Stimulated activated CD4-positive, alpha-beta T cell treated with anti-CD3 and anti-CD28 coated beads, Interleukin-12 subunit alpha, Interleukin-12 subunit beta, amount 100 ng/mL, for 24 hours (primary cell): Measurements from ENCODE around the gene ARHGAP18.

Experiments
- DNase-seq, 2 experiments: peaks; one replicate each; pipeline ENCODE4 v3.0.0-alpha.2; 2020; ENCODE audit warnings: low read depth in 2 of 2

ARHGAP18 gene

DNA sequence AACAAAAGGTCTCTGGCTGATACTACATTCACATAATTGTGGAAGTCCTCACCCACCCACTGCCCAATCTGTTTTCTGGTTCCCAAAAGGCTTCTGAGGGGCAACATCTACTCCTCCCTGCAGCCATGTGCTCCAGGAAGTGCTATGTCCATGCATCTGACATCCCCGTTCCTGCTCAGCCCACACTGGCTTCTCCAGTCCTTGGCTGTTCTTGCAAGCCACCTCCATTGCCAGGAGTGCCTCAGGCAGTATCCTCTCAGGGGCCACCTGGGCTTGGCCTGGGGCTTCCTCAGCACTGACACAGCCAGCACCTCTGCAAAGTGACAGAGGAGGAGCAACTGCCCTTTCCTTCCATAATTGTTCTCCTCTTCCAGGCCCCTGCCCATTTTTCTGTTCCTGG lies 18.3 kb downstream of the ARHGAP18 start:
- DNase-seq, result no peak

DNA sequence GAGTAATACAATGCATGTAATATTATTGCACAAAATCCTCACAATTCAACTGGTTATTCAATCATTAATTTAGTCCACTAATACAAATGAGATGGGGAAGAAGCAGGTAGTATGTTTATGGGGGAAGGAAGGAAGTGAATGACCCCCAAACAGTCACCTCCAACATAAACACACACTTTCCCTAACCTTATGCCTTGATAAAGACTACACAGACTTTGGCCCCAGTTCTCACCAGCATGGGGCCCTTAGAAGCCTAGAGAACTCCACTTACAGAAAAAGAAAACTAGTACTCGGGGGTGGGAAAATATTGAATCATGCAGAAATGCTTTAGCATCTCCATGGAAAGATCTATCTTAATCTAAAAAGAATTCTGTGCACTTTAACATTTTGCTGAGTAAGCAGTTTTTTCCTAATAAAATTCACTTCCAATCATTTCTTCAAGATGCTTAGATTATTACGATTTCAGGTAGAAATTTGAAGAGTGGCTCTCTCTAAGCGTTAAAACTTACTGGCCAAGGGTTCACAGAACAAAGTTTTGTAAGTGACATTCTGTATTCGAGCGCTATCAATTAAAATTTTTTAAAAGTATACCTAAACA lies 18.8 kb downstream of the ARHGAP18 start:
- no peak for DNase-seq

DNA sequence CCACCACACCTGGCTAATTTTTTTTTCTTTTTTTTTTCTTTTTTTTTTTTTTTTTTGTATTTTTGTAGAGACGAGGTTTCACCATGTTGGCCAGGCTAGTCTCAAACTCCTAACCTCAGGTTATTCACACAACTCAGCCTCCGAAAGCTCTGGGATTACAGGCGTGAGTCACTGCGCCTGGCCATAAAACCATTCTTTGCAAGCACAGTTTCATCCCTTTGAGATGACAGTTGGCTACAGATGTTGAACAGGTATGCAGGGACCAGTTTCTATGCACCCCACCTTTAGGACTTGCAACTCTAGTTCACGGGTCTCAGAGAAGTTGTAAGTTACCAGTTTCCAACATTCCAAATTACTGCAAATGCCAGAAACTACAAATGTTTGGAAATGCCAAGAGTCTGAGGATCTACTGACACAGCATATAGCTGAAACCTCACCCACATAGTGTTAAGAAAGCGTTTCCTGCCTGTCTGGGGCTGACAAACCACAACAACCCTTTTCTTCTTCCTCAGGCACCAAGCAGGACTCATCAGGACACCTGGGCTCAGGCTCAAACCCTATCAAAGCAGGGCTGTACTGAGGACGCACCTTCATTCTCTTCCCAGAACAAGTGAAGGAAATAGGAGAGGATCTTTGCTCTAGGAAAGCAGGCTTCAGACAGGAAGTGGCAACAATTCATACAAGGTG lies 22.9 kb downstream of the ARHGAP18 start:
- peak in 1 of 2 experiments; percentile 15 for DNase-seq

DNA sequence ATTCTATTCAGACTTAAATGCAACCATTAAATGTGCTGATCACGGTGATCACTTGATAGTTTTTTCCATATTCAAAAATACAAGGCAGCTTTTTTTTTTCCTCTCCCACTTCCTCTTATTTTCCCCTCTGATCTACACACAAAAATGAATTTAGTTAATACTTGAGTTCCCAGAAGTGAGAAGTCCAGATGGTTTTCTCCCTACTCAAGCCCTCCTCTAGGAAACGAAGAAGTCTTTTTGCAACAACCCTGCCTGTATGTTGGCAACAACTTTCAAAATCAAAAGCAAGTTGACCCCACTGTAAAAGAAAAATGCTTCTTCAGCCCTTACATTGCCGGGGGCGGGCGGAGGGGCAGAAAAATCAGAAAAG lies 24.3 kb downstream of the ARHGAP18 start:
- DNase-seq, result no peak

DNA sequence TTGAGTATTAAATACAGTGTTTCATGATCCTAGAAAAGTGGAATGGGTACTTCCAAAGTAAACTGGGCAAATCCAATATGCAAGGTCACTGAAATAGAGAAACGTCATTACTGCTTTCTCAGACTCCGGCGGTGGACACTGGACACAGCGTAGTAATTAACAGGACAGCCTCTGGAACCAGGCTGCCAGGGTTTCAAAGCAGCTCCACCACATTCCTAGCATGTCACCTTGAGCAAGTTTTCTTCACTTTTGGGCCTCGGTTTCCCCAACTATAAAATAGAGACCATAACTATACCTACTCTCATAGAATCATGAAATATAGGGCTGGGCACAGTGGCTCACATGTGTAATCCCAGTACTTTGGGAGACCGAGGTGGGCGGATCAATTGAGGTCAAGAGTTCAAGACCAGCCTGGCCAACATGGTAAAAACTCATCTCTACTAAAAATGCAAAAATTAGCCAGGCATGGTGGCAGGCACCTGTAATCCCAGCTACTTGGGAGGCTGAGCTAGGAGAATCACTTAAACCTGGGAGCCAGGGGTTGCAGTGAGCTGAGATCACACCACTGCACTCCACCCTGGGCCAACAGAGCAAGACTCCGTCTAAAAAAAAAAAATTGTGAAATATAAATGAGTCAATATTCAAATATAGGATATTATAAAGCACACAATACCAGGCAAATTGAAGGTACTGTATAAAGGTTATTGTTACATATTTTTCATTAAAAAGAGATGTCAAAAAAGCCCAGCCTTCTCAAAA lies 24.9 kb downstream of the ARHGAP18 start:
- DNase-seq, result no peak

DNA sequence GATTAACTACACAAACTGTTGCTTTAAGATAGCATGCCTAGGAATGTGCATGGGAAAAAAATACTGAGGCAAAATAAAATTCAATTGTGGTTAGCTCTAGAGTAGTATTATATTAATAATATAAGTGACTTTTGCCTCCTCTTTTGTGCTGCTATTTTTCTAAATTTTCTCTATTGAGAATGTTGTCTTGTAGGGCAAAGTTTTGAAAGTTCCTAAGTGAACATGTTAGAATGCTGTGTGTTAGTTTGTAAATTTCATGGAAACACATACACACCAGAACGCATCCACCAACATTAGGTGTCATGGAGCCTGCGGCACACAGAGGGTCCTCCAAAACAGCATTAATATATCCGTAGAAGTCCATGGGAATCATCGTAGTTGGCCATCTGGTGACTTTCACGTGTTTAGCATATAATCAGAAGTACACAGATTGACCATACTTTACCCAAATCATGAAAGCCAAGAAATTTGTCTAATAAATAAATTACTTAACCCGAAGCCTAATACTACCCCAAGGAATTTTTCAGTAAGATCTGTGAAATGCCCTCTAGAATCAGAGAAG lies 25.6 kb downstream of the ARHGAP18 start:
- DNase-seq, result no peak

DNA sequence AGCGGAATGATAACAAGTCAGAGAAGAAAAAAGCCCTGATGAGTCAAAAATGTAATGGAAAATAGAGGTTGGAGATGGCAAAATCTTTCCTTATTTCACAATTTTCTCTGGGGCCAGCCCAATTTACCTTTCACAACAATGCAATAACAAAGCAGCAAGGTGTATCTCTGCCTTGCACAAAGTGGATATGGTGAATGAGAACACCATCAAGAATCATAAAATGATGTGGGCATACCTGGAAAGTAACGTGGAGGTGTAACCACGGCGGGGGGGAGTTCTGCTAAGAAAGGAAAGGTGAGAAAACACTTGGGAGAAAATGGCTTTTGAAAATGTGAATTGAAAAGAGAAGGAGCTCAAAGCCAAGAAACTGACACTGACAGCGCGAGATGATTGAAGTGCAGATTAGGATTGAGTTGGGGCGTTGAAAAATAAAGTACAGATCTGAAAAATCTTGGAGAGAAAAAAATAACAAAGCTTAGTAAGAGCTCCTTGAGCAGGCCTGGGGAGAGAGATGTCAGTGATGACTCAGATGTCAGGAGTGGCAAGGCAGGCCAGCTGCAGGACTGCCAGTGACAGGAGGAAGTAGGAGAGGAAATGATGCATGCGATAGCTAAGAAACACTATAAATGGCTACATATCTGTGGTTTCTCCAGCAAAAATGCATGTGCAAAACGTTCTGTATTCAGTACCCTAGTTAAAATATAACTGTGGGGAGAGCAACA lies 26.2 kb downstream of the ARHGAP18 start:
- DNase-seq, result peak; percentile 37 to 46

DNA sequence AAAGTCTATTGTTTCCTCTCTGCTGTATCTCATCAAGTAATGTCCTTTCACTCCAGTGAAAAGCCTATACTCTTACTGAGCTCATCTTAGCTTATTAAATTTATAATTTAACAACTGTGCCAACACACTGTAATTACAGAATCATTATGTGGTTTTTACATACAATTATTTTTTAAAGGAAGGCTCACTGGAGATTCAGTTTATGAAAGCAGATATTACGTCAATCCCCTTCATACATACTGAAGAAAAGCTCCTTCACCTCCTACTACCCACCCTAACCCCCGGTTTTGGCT lies 28.1 kb downstream of the ARHGAP18 start:
- no peak for DNase-seq

DNA sequence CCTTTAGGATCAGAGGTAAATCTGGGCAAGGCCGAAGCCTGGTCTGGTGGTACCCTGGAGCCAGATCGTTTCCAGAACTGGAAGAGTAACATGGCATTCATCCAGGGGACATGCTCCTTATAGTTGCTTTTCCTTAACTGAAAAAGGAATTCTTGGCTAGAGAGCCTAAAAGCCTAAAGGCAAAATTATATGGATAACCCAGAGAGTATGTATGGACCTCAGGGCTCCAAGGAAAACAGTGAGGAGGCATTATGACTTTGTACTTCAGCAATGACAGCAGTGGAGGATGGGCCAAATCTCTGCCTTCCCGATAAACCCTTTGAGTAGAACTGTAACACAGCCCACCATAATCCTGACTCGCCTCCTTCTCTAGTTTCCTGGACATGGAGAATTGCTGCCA lies 29.3 kb downstream of the ARHGAP18 start:
- no peak for DNase-seq

DNA sequence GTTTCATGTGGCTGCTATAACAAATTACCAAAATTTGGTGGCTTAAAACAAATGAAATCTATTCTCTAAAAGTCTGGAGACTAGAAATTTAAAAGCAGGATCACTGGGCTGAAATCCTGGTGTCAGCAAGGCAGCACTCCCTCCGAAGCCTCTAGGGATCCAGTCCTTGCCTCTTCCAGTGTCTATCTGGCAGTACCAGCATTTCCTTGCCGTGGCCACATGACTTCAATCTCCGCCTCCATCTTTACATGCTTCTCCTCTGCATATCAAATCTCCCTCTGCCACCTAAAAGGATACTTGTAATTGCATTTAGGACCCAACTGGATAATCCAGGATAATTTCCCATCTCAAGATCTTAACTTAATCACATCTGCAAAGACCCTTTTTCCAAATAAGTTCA lies 30.2 kb downstream of the ARHGAP18 start:
- DNase-seq, result no peak

DNA sequence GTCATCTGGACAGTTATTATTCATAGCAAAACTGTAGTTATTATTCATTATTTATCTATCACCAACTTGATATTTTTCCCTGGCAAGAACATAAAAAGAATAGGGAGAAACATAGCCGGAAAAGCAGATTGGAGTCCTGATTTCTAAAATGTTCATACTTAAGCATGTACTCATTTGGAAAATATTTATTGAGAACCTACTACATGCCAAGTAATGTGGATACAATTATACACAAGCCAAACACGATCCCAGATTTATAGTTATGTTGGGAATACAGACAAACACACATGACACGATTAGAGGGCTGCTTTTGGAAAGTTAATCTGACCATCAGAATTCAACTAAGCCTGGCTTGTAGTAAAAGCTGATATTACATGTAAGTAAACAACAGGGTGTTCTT lies 30.7 kb downstream of the ARHGAP18 start:
- DNase-seq, result no peak

DNA sequence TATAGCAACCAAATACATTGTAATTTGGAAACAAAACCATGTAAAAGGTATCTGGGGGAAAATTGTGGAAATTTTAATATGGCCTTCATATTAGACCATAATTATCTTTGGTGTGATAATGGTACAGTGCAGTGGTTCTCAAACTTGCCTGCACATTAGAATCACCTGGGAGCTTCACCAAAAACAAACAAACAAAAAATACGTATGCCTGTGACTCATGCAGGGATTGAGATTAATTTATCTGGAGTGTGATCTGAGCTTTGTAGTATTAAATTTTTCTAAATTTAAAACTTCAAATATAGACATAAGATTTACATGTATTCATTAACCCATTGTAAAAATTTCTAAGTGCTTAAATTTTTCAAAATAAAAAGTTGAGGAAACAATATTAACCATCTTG lies 31.5 kb downstream of the ARHGAP18 start:
- DNase-seq, result no peak

DNA sequence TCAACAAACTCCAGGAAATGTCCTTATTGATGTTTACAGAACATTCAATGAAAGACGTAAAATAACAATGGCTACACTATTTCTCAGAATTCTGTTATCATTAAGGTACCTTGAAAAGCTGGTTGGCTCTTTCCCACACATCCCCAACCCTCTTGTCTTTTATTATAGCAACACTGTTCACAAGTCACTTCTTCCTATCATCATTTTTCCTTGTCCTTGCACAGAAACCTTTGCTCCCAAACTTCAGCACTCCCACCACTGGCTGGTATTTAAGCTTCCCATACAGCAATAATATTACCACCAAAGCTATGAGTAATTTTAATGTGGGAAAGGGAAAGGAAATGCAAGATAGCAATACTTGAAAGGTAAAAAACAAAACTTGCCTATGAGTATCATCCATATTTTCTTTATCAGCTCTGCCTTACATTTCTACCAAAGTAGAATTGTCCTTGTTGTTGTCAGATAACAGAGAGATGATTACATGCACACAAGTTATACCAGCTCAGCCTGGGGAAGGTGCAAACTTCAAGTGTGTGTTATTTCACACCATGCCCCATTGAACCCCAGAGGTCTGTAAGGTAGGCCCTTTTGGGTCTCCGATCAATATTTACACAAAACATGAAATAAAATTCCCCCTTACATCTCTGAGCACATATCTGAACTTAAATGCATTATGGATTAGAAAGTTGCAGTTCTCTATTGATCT lies 32.2 kb downstream of the ARHGAP18 start:
- no peak for DNase-seq

DNA sequence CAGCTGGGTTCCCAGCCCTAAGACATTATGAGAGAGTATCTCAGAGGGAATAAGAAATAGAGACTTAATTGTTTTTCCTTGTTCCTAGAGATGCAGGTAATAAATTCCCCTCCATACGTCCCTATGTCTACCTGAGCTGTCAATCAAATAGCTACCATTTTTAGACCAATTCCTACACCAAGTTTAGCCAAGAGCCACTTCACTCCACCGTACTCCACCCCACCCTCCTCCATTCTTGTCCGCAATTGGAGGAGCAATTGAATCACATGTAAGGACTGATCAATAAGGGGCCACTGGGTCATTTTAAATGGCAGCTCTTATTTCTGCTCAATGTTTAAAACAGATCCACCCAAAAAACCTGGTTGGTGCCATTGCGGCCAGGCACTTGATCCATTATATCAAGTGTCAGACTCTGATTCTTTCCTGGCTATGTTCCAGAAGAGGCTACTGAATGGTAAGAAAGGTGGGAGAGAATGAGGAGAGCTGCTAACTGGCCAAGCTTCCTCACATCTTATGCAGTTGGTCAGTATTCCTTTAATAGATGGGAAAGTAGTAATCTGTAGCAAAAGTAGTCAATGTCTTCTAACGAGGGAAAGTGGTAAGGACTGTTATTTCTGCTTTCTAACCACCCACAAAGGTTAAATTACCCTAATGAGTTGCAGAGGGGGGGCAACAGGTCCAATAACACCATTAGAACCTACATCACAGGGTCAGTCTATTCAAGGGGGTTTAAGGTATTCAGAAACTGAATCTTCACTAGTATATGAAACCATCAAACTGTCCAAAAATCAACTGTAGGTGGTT lies 34.1 kb downstream of the ARHGAP18 start:
- no peak for DNase-seq

DNA sequence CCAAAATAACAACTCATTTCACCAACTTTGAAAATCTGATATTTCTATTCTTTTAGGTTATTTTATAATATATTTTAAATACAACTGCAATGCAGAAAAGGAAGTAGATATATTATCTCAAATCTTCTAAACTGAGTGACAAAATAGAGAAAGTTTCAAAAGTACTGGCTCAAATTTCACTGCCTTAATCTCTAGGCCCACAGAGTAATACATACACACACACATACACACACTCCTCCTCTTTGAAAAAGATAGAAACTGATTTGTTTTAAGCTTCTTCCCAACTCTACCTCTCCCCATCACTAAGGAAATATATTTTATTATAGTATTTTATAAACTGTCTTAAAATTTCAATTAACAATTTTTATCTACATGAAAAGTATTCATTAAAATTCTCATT lies 36.2 kb downstream of the ARHGAP18 start:
- no peak for DNase-seq

DNA sequence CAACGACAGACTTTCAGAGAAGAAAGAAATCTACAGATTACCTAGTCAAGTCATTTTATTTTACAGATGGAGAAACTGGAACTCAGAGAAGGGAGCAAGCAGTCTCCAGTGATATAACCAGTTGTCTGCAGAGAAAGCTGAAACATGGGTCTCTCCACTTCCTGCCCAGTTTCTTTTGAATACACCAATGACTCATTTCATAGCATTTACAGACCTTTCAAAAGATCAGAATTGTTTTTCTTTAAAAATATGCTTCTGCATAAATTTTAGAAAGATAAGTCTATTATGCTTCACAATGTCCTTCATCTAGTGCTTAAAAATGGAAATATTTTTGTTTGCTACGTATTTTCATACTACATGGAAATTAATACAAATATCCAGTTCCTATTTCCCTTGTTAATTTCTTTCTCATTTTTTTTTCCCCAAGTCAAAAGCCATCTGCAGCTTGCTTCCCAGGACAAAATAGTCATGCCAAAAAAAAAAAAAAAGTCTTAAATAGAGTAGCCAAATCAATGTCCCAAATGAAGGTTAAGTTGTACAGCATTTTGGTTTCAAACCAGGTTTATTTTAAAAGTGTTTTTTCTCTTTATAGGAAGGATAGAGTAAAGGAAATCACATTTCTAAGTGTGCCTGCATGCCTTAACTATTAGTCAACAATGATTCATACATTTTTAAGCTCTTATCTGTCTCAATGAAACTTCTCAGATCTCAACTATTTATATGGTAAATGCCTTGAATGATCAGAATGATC lies 36.9 kb downstream of the ARHGAP18 start:
- DNase-seq, result no peak

DNA sequence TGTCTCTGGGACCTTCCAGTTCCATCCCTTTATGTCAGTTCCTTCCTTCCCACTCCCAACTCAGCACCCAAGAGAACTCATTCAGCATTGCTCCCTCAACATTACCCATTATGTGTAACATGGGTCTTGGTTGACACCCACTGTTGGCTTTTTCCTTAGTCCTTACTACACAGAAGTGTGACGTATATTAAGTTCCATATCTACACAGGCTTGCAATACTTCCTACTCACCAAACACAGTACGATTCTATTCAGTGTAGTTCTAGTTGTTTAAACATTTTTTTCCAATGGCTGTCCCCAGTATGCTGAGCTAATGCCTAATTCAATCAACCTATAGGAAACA lies 37.7 kb downstream of the ARHGAP18 start:
- DNase-seq, result no peak

DNA sequence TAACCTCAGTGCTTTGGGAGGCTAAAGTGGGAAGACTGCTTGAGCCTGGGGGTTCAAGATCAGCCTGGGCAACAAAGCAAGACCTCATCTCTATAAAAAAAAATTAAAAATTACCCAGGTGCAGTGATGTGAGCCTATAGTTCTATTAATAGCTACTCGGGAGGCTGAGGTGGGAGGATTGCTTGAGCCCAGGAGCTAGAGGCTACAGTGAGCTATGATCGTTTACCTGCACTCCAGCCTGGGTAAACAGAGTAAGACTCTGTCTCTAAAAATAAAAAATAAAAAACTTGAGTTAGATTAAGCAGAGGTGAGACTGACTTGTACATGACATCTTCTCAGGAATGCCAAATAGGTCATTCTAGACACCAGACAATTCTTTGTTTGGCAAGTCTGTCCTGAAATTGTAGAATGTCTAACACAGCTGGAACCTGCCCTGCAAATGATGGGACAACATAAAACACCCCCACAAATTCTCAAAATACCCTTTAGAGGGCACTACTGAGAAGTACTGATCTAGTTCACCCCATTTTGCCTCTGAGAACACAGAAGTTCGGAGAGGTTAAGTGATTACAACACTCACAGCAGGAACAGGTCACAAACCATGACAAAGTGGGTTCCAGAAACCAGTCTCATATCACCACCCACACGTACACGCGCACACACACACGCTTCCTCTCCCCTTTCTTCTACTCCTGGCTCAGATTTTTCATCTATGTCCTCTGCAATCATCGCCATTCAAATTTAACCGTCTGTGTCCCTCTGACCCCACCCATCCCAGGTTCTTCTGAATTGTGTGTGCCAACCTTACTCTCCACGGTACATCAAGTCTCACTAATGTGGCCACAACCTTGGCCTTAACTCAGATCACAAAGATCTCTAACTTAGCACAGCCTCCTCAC lies 38.3 kb downstream of the ARHGAP18 start:
- DNase-seq, result peak; percentile 48 to 54

DNA sequence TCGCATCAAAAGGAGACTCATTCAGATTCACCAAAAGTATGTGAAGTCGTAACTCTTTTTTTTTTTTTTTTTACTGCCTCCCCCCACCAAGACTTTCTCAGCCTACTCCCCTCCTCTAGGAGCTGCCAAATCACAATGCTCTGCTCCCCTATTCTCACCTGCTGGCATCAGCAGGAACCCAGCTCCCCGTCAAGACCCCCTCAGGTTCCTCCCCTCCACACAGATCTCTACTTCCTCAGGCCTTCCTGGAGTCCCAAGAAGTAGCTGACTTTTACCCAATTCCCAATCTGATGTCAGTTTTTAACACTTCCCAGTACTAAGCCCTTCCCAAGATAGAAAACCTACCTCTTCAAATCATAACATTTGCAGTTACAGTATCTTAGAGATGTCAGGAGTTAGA lies 39.3 kb downstream of the ARHGAP18 start:
- DNase-seq, result no peak
